ENCODE data around the gene SCD5. TPM values are rescaled to one million over a fixed set of nuclear protein-coding genes. Genes with fewer than 3 reads are reported as not detected.

SCD5 gene
- total RNA-seq, 2 experiments from 2014 or later = 0.47 to 0.76 TPM

- H2AFZ ChIP-seq (ENCODE audit: low read length) = no peak overlapping the region
- no peak for DNase-seq (ENCODE audit: low spot score)
- no peaks in the 10 kb centered on the region for H4K20me1 ChIP-seq (ENCODE audit: insufficient read depth, low read length)
- no peaks in the 10 kb centered on the region for H3K36me3 ChIP-seq (ENCODE audit: insufficient read depth, low read length)
- H3K4me1 ChIP-seq (ENCODE audit: insufficient read depth, low read length, poor library complexity, severe bottlenecking) = no peaks in the 10 kb centered on the region
- no peaks in the 10 kb centered on the region for H3K9me3 ChIP-seq (ENCODE audit: low read length)
- H3K4me2 ChIP-seq (ENCODE audit: low read length) = no peak overlapping the region
- H3K27ac ChIP-seq (ENCODE audit: low read depth, low read length, poor library complexity, severe bottlenecking) = no peak overlapping the region
- no peak for TF ChIP-seq CTCF (conservative IDR thresholded peaks at IDR 0.05; ENCODE audit: low read length)
- ChIA-PET CTCF (ENCODE audit: unreplicated experiment) (interaction anchor here (0.6 kb wide), 1 partner anchor 93 kb away, joined by 3 read pairs; no protein-coding TSS in a partner anchor), POLR2A (no interaction called here)
- H3K79me2 ChIP-seq (ENCODE audit: insufficient read depth, low read depth, low read length) = no peaks in the 10 kb centered on the region
- no TSS peak for BruUV-seq (replicated peaks)
- intact Hi-C loops (cut with micrococcal nuclease; ENCODE audit: unreplicated experiment) = no loop called here
- no peaks in the 10 kb centered on the region for H3K9me2 ChIP-seq (ENCODE audit: insufficient read depth, low read length)
- H3K4me3 ChIP-seq (ENCODE audit: low read depth, low read length, poor library complexity, severe bottlenecking) = no peak overlapping the region
These were observed 70.3 kb downstream of the SCD5 start for GRCh38 chr4:82728301-82728700.

- BruUV-seq (replicated peaks) = no TSS peak
- Histone ChIP-seq H3K9me3 (ENCODE audit: low read length) (no peaks in the 10 kb centered on the region), H3K79me2 (ENCODE audit: insufficient read depth, low read depth, low read length) (no peaks in the 10 kb centered on the region), H4K20me1 (ENCODE audit: insufficient read depth, low read length) (no peaks in the 10 kb centered on the region), H2AFZ (ENCODE audit: low read length) (no peak overlapping the region), H3K4me2 (ENCODE audit: low read length) (no peak overlapping the region), H3K4me3 (ENCODE audit: low read depth, low read length, poor library complexity, severe bottlenecking) (no peak overlapping the region), H3K36me3 (ENCODE audit: insufficient read depth, low read length) (no peaks in the 10 kb centered on the region), H3K4me1 (ENCODE audit: insufficient read depth, low read length, poor library complexity, severe bottlenecking) (no peaks in the 10 kb centered on the region), H3K9me2 (ENCODE audit: insufficient read depth, low read length) (no peaks in the 10 kb centered on the region), H3K27ac (ENCODE audit: low read depth, low read length, poor library complexity, severe bottlenecking) (no peak overlapping the region)
- TF ChIP-seq EZH2phosphoT487 (IDR thresholded peaks at IDR 0.05; ENCODE audit: borderline replicate concordance, low read depth, low read length) (no peak), CTCF (conservative IDR thresholded peaks at IDR 0.05; ENCODE audit: low read length) (no peak)
- ChIA-PET POLR2A (interaction anchor here (0.7 kb wide), 1 partner anchor 870 kb away, joined by 6 read pairs; no protein-coding TSS in a partner anchor), CTCF (ENCODE audit: unreplicated experiment) (no interaction called here)
- intact Hi-C loops (cut with micrococcal nuclease; ENCODE audit: unreplicated experiment) = no loop called here
- DNase-seq (ENCODE audit: low spot score) = no peak
These were observed 72.0 kb downstream of the SCD5 start for GRCh38 chr4:82726596-82726995.

GRCh38 chr4:82721819-82722423, 76.7 kb downstream of the SCD5 start:
- intact Hi-C loops (cut with micrococcal nuclease; ENCODE audit: unreplicated experiment) = no loop called here
- Histone ChIP-seq H4K20me1 (ENCODE audit: insufficient read depth, low read length) (no peaks in the 10 kb centered on the region), H3K4me1 (ENCODE audit: insufficient read depth, low read length, poor library complexity, severe bottlenecking) (no peaks in the 10 kb centered on the region), H3K9me2 (ENCODE audit: insufficient read depth, low read length) (no peaks in the 10 kb centered on the region), H3K9me3 (ENCODE audit: low read length) (no peaks in the 10 kb centered on the region), H2AFZ (ENCODE audit: low read length) (no peak overlapping the region), H3K27ac (ENCODE audit: low read depth, low read length, poor library complexity, severe bottlenecking) (no peak overlapping the region), H3K79me2 (ENCODE audit: insufficient read depth, low read depth, low read length) (no peaks in the 10 kb centered on the region), H3K4me3 (ENCODE audit: low read depth, low read length, poor library complexity, severe bottlenecking) (no peak overlapping the region), H3K36me3 (ENCODE audit: insufficient read depth, low read length) (no peaks in the 10 kb centered on the region), H3K4me2 (ENCODE audit: low read length) (no peak overlapping the region)
- TF ChIP-seq CTCF (conservative IDR thresholded peaks at IDR 0.05; ENCODE audit: low read length) = peak; percentile 82
- no peak for TF ChIP-seq EZH2phosphoT487 (IDR thresholded peaks at IDR 0.05; ENCODE audit: borderline replicate concordance, low read depth, low read length)
- DNase-seq (ENCODE audit: low spot score) = peak; percentile 47
- BruUV-seq (replicated peaks) = no TSS peak
- CTCF ChIA-PET (ENCODE audit: unreplicated experiment) = interaction anchor here (1.1 to 1.5 kb wide), 2 partner anchors 10 to 14 kb away, joined by 4 to 6 read pairs; no protein-coding TSS in a partner anchor
- POLR2A ChIA-PET = interaction anchor here (0.6 to 1.0 kb wide), 3 partner anchors 10 to 14 kb away, joined by 3 read pairs; no protein-coding TSS in a partner anchor

All from OCI-LY7 (cell line).